GM18519 (cell line): ENCODE results near the gene IFNA2.
"Not testable (repeated sequence)": the region's sequence is repeated elsewhere in the genome, so short reads cannot be mapped to it uniquely, and the experiment has no call there.

Experiments used
- ATAC-seq: cut with Tn5 transposase; IDR thresholded peaks from one replicate; pipeline ENCODE4 v1.9.1; 2021; ENCODE audit warnings: mild to moderate bottlenecking, moderate library complexity; ENCODE audit not compliant: unreplicated experiment, low FRiP score

Gene IFNA2

GRCh38 chr9:21385131-21385670 lies at the start of gene IFNA2:
IFNA2 (minus strand) TSS chr9:21385398; CDS start chr9:21385329, 69 bp downstream.
- ATAC-seq: no peak

GRCh38 chr9:21435015-21435383 lies 49.8 kb upstream of the IFNA2 start:
- ATAC-seq: not testable (repeated sequence)

DNA sequence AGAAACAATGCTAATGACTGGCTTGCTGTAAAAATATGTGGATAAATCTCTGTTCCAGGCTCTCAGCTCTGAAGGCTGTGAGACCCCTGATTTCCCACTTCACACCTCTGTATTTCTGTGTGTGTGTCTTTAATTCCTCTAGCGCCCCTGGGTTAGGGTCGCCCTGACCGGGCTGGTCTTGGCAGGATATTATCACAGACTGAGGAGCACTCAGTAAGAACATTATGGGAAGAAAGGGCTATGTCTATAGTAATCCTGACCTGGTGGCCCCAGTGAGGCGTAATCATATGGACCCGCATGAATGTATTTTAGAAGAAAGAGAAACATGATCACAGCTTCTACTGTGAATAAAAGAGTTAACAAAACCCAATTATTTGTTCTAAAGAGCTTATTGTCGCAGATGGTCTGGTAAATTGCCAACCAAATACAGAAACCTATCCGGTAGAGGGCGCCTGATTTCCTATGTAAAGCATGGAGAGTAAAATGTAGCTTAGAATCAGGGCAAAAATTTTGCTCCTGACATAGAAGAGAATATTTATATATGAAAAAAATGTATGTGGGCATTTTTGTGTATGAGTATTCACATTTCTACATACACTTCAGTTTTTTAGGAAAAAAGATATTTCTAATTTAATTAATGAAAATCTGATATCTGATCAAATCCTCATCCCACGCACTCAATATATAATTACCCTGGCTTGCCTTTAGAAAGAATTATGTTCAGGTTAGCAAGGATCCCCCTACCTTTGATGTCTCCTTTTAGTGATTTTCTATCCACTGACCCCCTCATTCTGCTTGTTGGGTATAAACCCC lies 49.2 kb upstream of the IFNA2 start:
- no peak for ATAC-seq

- peak; percentile 37 for ATAC-seq
These were observed 47.7 kb upstream of the IFNA2 start for GRCh38 chr9:21432672-21433425.

- ATAC-seq: no peak
These were observed 44.0 kb upstream of the IFNA2 start for GRCh38 chr9:21429191-21429590.

- no peak for ATAC-seq
These were observed 43.0 kb upstream of the IFNA2 start for GRCh38 chr9:21428235-21428634.

GRCh38 chr9:21415493-21416267 lies 30.5 kb upstream of the IFNA2 start:
- no peak for ATAC-seq

DNA sequence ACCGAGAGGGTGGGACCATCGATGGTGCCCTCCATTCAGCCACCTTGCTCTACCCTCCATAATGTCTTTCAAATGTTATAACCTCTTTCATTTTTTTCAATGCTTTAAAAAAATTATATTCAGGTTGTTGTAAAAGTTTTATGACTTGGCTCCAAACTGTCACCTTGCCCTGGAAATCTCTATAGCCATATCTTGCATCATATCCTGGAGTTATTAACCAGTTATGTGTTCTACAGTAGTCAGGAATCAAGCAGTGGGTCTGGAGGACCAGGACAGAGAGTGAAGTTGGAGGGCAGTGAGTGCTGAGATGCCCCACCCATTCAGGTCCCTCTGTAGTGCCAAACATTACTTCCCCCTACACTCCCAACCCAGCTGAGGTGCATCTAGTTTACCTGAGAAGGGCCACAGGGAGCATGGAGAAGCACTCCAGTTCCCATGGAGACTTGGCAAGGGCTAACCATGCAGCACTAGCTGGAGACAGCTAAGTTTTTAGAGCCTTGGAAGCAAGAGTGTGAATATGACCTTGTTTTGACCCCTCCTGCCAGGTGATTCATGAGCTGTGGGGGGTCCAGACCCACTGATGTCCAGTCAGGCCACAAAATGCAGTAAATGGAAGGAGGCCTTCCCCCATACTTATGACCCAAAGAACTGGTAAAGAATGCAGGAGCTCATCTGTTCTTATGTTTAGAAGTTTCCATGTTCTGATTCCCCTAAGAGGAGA lies 29.2 kb upstream of the IFNA2 start:
- no peak for ATAC-seq

DNA sequence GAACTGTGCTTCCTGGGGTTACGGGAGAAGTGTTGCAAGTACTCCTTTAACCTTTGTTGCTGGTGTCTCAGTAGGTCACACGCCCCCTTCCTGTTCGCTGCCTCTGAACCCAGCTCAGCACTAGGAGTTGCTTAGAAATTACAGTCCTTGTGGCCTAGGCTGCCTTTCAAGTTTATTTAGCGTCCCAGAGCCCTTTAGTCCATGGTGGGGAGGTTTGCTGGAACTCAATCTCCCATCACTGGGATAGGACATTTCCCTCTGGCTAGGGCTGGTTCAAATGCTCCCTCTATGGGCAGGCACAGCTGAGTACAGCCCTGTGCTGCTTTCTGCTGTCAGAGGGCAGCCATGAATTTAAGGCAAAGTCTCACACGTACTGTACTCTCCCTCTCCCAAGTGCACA lies 28.4 kb upstream of the IFNA2 start:
- no peak for ATAC-seq

GRCh38 chr9:21413151-21413550 lies 28.0 kb upstream of the IFNA2 start:
- ATAC-seq: no peak

GRCh38 chr9:21412107-21412506 lies 26.9 kb upstream of the IFNA2 start:
- no peak for ATAC-seq

DNA sequence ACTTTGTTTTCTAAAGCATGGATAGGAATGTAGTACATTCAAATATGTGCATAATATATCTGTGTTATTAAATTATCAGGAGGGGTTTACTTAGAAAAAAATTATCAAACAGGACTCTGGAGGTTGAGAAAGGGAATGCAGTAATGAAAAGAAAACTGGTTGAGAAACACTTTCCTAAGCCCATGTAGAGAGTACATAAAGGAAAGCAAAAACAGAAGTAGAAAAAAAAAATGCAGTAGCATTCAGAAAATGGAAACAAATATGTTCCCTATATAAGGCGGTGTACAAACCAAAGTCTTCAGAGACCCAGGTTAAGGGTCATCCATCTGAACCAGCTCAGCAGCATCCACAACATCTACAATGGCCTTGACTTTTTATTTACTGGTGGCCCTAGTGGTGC lies 23.6 kb upstream of the IFNA2 start, which contains the start of gene IFNA8:
IFNA8 (plus strand) TSS at position 301 of the 400 bp plus-strand sequence; CDS start at position 361, 60 bp downstream.
- no peak for ATAC-seq

GRCh38 chr9:21404146-21404545 lies 18.9 kb upstream of the IFNA2 start:
- ATAC-seq: no peak

GRCh38 chr9:21402386-21403251 lies 17.4 kb upstream of the IFNA2 start:
- ATAC-seq: no peak

DNA sequence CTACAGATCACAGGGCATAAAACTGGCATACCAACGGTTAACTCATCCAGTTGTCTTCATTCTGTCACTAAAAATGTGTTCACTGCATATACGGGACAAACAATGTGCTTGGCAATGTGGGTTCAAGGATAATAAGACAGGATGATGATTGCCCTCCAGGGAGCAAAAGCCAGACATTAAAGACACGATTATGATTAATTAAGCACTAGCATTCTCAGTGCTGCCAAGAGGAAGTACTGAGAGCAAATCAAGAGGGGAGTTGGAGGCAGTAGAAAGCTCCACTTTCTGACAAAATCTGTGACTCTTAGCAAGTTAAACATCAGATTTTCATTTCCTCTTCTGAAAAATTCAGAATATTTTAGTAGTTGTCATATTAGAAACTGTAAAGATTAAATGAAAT lies 14.8 kb upstream of the IFNA2 start:
- ATAC-seq: no peak

DNA sequence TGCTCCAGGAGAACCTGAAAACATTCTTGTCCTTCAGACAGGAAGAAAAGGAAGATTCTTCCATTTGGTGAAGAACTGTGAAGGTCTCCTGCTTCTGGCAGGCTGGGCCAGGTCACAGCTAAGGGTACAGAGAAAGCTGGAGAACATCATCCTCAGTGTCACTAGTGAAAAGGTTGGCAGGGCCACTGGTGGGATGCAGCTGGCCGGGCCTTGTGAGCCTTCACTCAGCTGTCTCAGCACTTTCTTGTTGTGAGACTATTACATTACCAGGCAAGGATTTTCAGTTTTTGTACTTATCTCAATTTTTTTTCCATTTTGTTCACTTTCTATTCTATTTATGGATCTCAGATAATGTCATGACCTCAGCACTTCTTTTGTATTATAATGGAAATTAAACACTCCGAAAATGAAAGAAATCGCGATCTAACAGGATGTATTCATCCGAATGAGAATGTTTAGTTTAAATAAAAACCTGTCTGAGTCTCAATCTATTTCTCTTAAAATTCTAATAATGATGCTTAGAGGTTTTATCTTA lies 13.8 kb upstream of the IFNA2 start:
- ATAC-seq: no peak

DNA sequence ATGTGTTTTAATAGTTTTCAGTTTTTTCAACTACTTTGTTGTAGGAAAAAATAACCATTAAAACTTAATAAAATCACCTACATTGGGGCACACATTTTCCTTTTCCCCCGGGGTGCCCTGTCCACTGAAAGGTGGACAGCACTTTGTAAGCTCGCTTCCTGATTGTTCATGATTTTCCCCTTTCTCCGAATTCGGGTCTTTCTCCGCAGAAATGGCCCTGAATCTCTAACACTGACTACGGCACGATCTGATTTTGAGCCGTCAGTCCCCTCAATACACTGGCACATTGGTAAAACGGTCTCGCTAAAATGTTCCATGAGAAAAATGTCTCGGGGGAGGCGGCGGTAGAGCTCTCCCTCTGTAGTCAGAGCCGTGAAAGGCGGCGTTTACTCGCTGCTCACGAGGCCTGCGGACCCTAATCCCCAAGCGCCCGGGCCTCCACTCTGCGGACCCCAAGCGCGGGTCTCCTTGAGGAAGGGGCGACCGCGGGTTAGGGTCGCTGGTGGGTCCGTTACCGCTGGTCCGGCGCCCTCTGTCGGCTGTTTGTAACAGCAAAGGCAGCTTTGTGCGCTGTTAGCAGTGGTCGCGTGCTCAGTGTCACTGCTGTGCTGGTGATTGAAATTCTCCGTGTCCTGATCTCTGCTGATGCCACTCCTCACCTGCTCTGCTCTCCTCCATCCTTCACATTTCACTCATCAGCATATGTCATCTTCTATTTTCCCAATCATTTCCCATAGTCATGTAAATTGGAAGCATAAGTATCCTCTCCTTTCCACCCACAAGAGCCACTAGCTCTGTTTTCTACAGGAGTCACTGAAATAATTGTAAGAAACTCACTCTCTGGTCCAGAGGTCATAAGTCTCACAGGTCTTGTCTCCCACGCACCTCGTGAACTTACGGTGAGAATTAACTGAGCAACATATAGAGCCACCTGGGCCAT lies 10.8 kb upstream of the IFNA2 start:
- ATAC-seq: peak; percentile 54

DNA sequence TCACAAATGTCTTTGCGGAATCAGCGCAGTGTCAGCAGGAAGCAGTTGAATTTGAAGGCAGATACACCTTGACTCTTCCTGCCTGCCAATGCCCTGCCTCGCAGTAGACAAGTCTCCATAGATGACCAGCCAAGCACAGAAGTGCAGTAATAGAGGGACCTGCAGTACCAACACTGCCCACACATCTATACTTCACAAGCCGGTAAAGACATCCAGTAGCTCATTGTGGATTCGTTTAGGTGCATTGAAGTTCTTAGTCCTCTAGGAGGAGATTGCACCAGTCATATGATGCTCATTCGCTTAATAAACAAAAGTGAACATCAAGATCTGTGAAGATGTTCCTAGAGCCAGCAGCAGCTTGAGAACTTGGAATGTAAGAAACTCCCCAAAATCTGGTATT lies 7.1 kb upstream of the IFNA2 start:
- peak; percentile 90 for ATAC-seq
